IPS DF 19.7 (cell line): Measurements from ENCODE around the gene PIN1.
A peak's percentile ranks its signal among the peaks of the same experiment; 100 is the strongest.
"Not testable (repeated sequence)": the region's sequence is repeated elsewhere in the genome, so short reads cannot be mapped to it uniquely, and the experiment has no call there.

Source experiments
- DNase-seq: peaks from one replicate; pipeline ENCODE4 v3.0.0-alpha.2; 2013; ENCODE audit warnings: low read depth, low spot score

The PIN1 gene

DNA sequence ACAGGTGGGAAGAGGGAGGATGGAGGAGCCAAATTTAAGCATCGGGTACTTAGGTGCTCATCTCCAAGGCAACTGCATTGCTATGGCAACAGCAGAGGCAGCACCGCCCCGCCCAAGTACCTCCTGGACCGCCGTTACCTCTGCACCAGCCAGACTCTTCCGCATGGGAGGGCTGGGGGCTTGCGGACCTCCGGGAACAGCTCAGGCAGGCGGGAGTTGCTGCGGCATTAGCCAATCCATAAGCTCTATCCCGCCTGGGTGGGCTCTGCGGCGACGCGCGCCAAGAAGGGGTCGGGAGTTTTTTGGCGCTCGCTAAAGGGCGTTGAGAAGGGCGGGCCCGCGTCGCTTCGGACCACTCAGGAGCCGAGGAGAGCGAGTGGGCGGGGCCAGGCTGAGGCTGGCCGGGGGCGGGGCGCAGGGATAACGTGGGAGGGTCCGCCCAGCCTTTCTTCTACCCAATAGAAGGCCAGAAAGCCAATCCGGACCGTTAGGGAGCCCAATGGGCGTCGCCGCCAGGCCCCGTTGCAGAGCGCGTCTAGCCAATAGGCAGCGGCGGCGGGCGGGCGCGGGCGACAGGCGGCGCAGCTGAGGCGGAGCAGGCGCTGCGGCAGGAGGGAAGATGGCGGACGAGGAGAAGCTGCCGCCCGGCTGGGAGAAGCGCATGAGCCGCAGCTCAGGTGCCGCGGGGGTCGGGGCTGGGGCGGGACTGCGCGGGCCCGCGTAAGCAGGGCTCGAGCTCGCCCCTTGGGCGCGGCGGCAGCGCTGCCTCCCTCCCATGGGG lies at the start of gene PIN1:
Gene PIN1 (plus strand): TSS at position 593 of the 781 bp plus-strand sequence. CDS start 27 bp downstream, at position 620.
- peak; percentile 90 for DNase-seq

DNA sequence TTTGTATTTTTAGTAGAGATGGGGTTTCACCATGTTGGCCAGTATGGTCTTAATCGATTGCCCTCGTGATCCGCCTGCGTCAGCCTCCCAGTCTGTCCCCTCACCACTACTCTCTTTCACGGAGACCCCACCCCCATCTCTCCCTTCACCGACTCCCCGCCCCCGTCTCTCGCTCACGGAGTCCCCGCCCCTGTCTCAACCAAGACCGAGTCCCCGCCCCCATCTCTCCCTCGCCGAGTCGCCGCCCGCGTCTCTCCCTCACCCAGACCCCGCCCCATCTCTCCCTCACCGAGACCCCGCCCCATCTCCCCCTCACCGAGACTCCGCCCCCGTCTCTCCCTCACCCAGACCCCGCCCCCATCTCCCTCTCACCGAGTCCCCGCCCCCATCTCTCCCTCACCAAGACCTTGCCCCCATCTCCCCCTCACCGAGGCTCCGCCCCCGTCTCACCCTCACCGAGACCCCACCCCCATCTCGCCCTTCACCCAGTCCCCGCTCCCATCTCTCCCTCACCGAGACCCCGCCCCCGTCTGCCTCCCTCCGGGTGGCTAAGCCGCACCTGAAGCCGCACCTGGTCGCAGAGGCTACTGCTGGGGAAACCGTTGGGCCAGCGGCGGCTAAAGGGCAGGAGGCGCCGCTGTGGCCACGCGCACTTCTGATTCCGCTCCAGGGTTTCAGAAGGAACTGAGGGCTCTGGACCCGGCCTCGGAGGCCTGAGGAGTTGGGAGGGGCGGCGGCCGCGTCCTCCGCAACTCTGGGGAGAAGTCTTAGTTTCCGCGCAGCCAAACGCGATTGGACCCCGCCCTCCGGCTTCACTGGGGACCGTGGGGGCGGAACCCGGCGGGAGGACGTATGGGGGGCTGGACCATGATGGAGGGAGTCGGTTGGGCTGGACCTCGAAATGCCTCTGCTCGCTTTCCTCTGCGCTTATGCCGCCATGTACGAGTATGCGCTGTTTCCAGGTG lies 49.5 kb upstream of the PIN1 start:
- peak; percentile 82 for DNase-seq

DNA sequence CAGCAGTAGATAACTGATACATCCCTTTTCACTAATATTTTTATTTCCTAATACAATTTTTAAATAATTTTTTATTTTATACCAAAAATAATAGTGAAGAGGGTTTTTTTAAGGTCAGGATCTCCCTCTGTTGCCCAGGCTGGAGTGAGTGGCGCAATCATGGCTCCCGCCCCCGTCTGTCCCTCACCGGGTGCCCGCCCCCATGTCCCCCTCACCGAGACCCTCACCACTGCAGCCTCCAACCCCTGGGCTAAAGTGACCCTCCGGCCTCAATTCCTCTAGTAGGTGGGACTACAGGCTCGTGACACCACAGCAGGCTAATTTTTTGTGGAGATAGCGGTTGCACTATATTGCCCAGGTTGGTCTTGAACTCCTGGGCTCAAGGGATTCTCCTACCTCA lies 48.8 kb upstream of the PIN1 start:
- no peak for DNase-seq

DNA sequence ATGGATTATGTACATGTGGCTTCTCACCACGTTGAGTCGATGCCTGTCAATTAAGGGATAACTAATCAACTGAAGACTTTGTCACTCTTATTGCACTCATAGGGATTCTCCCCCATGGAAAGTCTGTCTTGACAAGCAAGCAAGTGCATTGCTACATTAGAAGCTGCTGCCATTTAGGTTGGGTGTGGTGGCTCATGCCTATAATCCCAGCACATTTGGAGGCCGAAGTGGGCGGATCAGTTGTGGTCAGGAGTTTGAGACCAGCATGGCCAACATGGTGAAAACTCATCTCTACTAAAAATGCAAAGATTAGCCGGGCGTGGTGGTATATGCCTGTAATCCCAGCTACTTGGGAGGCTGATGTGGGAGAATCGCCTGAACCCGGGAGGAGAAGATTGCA lies 48.3 kb upstream of the PIN1 start:
- DNase-seq, result no peak

DNA sequence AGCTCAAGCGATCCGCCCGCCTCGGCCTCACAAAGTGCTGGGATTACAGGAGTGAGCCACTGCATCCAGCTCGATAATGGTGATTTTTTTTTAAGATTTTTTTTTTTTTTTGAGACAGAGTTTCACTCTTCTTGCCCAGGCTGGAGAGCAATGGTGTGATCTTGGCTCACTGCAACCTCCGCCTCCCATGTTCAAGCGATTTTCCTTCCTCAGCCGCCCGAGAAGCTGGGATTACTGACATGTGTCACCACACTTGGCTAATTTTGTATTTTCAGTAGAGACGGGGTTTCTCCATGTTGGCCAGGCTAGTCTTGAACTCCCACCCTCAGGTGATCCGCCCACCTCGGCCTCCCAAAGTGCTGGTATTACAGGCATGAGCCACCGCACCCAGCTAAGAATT lies 46.5 kb upstream of the PIN1 start:
- not testable (repeated sequence) for DNase-seq

DNA sequence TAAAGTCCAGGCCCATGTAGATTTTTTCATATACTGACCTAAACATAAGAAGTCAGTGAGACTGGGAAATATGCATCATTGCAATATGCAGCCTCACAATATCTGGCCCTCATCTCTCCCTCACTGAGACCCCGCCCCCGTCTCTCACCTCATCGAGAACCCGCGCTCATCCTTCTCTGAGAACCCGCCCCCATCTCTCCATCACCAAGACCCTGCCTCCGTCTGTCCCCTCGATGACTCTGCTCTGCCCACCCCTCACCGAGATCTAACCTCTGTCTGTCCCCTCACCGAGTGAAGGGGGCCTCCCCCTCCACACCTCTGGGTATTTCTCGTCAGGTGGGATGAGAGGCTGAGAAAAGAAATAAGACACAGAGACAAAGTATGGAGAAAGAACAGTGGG lies 46.1 kb upstream of the PIN1 start:
- no peak for DNase-seq

DNA sequence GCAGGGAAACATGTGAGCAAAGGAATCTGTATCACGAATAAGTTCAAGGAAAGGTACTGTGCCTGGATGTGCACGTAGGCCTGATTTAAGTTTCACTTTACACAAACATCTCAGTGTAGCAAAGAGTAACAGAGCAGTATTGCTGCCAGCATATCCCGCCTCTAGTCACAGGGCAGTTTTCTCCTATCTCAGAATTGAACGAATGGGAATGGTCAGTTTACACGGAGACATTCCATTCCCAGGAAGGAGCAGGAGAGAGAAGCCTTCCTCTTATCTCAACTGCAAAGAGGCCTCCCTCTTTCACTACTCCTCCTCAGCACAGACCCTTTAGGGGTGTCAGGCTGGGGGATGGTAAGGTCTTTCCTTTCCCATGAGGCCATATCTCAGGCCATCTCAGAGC lies 45.5 kb upstream of the PIN1 start:
- not testable (repeated sequence) for DNase-seq

DNA sequence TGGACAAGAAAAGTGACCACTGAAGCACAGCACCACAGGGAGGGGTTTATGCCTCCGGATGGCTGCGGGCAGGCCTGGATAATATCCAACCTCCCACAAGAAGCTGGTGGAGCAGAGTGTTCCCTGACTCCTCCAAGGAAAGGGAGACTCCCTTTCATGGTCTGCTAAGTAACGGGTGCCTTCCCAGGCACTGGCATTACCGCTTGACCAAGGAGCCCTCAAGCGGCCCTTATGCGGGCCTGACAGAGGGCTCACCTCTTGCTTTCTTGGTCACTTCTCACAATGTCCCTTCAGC lies 44.1 kb upstream of the PIN1 start:
- not testable (repeated sequence) for DNase-seq

DNA sequence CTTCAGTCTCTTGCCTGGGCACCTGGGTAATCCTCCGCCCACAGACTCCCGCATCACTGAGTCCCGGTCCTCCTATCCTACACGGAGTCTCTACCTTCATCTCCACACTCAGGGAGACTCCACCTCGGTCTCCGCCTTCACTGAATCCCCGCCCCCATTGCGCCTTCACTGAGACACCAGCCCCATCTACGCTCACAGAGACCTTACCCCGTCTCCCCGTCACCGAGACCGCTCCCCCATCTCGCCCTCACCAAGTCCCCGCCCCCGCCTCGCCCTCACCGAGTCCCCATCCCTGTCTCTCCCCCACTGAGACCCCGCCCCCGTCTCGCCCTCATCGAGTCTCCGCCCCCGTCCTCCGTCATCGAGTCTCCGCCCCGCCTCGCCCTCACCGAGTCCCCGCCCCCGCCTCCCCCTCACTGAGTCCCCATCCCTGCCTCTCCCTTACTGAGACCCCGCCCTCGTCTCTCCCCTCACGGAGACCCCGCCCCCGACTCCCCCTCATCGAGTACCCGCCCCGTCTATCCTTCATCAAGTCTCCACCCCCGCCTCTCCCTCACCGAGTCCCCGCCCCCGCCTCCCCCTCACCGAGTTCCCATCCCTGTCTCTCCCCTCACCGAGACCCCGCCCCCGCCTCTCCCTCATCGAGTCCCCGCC lies 43.4 kb upstream of the PIN1 start:
- DNase-seq, result peak; percentile 81

DNA sequence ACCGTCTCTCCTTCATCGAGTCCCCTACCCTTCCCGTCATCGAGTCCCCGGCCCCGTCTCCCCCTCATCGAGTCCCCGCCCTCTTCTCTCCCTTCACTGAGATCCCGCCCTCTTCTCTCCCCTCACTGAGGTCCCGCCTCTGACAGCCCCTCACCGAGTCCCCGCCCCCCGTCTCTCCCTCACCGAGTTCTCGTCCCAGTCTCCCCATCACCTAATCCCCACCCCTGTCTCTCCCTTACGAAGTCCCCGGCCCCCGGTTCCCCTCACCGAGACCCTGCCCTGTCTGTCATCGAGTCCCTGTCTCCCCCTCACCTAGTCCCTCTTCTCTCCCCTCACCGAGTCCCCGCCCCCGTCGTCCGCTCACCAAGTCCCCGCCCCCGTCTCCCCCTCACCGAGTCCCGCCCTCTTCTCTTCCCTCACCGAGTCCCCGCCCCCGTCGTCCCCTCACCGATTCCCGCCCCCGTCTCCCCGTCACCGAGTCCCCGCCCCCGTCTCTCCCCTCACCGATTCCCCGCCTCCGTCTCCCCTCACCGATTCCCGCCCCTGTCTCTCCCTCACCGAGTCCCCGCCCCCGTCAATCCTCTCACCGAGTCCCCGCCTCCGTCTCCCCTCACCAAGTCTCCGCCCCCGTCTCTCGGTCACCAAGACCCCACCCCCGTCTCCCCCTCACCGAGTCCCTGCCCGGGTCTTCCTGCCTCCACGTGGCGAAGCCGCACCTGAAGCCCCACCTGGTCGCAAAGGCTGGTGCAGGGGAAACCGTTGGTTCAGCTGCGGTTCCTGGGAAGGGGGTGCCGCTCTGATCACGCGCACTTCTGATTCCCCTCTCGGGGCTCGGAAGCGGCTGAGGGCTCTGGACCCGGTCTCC lies 42.7 kb upstream of the PIN1 start:
- peak; percentile 76 for DNase-seq

DNA sequence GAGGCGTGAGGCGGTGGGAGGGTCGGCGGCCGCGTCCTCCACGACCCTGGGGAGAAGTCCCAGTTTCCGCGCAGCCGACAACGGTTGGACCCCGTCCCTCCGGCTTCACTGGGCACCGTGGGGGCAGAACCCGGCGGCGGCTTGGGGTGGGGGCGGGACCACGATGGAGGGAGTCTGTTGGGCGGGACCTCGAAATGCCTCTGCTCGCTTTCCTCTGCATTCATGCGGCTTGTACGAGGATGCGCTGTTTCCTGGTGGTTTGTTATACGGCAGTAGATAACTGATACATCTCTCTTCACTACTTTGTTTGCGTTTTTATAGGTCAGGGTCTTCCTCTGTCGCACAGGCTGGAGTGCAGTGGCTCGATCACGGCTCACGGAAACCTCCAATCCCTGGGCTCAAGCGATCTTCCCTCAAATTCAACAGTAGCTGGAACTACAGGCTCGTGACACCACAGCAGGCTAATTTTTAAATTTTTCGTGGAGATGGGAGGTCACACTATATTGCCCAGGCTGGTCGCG lies 42.0 kb upstream of the PIN1 start:
- no peak for DNase-seq

DNA sequence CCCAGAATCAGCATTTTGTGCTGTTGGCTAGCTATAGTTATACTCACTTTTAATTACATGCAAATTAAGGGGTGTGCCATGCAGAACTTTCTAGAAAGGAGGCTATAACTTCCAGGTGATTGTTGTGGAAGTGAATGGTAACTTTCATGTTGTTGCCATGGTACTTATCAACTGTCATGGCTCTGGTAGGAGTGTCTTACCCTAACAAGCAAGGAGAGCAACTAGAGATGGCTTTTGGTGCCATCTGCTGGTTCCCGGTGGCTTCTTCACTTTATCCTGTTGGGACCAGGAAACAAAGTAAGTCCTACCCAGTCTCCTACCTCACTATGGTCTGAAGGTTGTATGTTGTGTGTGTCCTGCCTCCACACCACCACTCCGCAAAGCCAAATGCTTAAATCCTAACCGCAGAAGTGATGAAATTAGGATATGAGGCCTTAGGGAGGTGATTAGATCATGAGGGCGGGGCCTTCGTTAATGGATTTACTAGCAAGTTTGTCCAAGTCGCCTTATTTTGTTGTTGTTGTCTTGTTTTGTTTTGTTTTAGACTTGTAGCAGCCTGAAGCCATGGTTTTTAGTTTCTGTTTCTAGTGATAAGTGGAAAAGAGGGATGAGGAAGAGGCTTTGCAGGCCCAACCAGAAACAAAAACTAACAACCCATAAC lies 38.9 kb upstream of the PIN1 start:
- DNase-seq, result peak; percentile 82

DNA sequence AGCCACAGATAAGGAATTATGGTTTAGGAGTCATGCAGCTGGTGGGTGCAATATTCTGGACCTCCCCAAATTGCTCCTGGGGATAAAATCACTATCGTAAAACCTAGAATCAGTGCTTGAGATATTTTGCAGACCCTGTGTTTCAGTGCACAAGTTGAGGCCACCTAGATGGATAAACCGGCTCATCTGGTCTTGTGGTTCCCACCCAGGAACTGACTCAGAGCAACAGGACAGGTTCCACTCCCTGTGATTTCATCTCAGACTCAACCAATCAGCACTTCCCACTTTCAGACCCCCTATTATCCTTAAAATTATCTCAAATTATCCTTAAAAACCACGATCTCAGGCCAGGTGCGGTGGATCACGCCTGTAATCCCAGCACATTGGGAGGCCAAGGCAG lies 37.2 kb upstream of the PIN1 start:
- DNase-seq, result no peak

DNA sequence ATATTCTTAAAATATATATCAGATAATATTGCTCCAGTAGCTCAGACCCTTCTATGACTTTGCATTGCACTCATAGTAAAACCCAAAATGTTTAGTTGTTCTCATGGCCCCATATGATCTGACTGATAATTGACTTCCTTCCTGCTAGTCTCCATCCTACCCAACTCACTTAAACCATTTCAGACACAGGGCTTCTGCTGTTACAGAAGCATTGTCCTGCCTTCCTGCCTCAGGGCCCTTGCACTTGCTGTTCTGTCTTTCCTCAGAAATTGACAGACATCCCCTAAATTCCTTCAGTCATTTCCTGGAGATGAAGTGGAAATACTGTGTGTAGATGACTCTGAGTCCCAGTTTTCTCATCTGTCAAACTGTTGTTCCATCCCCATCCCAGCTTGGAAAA lies 36.0 kb upstream of the PIN1 start:
- DNase-seq, result no peak

DNA sequence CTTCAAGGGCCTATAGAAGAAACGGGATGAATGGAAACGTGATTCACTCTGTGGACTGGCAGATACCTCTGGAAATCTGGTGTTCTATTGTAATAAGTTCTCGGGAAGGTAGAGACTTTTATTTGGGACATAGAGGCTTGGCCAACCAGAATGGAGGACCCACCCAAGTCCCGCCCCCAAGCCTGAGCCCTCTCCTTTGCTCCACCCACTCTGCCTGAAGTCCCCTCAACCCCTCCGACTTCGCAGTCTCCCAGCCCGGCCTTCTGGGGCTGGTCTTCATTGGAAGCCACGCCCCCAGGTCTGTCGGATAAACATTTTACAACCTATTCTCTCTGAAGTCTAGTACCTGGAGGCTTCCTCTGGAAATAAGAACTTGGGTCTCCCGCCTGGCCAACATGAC lies 33.1 kb upstream of the PIN1 start:
- DNase-seq, result no peak

DNA sequence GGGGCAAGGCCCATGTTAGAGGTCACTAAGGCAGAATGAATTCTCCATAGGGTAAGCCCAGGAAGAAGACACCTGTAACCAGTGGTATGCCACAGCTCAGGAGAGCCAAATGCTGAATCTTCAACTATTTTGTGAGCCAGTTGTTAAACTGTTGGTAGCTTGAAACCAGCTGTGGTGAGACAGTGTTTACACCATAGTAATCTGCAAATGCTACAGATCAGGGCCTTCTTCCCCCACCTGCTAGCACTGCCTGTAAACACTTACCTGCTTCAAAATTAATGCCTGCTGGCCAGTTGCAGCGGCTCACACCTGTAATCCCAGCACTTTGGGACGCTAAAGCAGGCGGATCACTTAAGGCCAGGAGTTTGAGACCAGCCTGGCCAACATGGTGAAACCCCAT lies 28.3 kb upstream of the PIN1 start:
- DNase-seq, result no peak

DNA sequence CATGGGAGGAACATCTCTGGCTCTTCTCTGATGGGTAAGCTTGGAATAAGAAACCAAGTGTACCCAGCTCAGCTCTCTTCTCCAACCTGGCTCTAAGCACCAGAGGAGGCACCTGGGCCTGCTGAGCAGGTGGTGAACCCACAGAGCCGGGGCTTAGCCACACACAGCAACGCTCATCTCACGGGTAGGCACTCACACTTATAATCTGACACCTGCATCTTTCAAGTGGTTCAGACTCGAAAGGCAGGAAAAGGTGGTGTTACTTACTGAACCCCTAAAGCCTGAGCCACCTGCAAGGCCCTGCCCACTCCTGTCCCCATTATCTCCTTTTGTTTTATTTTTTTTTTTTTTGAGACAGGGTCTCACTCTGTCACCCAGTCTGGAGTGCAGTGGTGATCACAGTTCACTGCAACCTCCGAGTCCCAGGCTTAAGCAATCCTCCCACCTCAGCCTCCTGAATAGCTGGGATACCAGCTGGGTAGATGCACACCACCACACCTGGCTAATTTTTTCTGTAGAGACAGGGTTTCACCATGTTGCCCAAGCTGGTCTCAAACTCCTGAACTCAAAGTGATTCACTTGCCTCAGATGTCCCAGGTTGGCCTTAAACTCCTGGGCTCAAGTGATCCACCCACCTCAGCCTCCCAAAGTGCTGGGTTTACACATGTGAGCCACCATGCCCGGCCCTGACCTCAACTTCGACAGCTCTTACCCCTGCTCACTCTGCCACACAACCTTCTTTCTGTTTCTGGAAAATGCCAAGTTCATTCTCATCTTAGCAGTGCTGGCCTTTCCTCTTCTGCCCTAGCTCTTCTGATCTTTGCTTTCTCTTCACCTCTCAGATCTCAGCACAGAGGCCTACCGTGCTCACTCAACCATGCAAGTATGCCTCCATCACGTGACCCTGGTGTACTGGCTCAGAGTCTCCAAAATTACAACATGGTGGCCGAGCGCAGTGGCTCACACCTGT lies 26.0 kb upstream of the PIN1 start:
- no peak for DNase-seq

DNA sequence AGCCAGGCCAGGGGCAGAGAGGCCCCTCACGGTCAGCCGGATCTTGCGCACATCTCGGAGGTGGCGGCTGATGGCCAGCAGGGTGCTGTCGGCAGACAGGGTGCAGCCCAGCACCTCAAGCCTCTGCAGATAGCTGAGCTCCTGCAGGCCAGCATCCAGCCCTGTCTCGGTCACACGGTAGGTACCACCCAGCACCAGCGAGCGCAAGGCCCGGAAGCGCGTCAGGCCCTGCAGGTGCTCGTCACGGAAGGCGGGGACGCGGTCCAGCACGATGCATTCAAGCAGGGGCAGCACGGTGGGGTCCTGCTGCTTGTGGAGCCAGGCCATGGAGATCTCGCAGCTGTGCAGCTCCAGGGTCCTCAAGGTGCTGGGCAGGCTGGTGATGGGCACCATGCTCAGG lies 24.0 kb upstream of the PIN1 start:
- DNase-seq, result no peak

DNA sequence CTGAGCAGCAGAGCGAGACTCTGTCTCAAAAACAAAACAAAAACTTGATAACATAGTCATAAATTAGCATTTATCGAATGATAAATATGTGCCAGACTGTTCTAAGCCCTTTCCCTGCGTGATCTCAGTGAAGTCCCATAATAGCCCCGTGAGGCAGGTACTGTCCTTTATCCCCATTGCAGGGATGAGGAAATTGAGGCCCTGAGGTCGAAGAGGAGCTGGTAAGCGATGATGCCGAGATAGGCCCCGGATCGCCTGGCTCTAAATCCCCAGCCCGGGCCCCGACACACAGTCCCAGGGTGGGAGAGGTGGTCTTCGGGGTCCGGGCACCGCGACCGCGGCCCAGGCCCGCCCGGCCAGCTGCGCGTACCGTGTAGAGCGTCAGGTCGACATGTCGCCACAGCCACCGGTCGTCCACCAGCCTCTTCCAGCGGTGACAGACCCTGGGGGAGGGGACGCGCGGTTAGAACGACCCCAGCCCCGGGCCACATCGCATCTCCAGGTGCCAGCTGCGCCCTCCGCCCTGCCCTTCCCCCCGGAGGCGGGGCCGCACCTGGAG lies 16.9 kb upstream of the PIN1 start:
- DNase-seq, result no peak
